Adrenal gland (tissue), 5 donors: ENCODE measurements around the gene DYSF.

Experiments
- CTCF ChIP-seq, 6 experiments: fragments of 450-650 bp in 4 of 6; fragments of 200-600 bp in 2 of 6; sonication (generic) in 1 of 6; IDR thresholded peaks; 1 replicate in 5 of 6; 2 replicates in 1 of 6; pipeline versions ENCODE4 v1.5.1 to v1.8.0; 2016 to 2021; ENCODE audit warnings: antibody characterized with exemption in 6 of 6, mild to moderate bottlenecking in 2 of 6, moderate library complexity in 1 of 6
- POLR2A ChIP-seq, 2 donors: fragments of 450-650 bp; IDR thresholded peaks; one replicate each; pipeline ENCODE4 v1.6.1; 2017; ENCODE audit warnings: antibody characterized with exemption in 2 of 2, mild to moderate bottlenecking in 2 of 2, moderate library complexity in 1 of 2
- donor health status: DM: no; HTN: no; CAD: no.

- no peak for TF ChIP-seq CTCF (IDR thresholded peaks at IDR 0.05)
- no peak for TF ChIP-seq POLR2A (IDR thresholded peaks at IDR 0.05)
Observed at GRCh38 chr2:71484354-71484753, 31.0 kb downstream of the DYSF start.
